ENCODE measurements around the gene ATP6AP1.

DNA sequence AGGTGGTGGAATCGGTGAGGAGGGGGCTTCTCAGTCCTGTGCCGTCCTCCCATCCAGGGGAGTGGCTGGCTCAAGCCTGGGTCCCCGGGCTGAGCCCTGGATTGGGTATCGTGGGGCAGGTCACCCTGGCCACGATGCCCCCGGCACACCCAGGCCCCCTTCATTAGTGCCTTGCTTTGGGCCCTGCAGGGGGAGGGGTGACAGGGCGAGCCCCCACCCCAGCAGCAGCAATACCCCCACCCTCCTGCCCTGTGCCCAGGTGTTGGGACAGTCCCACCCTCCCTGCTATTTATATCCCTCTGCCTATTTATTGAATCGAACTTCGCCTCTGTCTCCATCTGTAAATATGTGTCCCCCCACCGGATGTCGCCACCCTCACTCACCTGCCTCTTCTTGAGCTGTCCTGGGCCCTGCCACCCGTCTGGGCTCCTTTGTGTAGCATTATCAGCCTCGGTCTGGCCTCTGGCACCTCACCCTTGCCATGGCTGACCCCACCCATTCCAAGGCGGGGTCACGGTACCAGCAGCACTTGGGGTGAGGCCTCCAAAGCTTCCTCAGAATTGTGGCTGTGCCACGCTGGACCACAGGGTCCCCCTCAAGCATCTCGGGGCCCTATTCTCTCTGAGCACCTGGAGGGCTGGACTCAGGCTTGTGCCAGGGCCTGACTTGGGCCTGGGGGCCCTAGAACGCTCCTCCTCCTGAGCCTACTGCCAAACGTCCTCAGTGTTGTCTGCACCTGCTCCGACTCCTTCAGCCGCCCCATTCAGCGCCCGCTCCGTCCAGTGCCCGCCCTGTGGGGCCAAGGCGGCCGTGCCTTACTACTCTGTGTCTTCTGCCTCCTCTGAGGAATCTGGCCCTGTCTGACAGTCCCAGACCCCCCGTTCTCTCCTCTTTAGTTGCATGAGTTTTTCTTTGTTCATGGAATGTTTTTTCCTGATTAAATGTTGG lies 44.5 kb downstream of the ATP6AP1 start:
- no peak for TF ChIP-seq EZH2 (IDR thresholded peaks at IDR 0.05; ENCODE audit: borderline replicate concordance, insufficient read depth, low read depth, low read length, poor library complexity, severe bottlenecking)
- TF ChIP-seq, protein P1, sequence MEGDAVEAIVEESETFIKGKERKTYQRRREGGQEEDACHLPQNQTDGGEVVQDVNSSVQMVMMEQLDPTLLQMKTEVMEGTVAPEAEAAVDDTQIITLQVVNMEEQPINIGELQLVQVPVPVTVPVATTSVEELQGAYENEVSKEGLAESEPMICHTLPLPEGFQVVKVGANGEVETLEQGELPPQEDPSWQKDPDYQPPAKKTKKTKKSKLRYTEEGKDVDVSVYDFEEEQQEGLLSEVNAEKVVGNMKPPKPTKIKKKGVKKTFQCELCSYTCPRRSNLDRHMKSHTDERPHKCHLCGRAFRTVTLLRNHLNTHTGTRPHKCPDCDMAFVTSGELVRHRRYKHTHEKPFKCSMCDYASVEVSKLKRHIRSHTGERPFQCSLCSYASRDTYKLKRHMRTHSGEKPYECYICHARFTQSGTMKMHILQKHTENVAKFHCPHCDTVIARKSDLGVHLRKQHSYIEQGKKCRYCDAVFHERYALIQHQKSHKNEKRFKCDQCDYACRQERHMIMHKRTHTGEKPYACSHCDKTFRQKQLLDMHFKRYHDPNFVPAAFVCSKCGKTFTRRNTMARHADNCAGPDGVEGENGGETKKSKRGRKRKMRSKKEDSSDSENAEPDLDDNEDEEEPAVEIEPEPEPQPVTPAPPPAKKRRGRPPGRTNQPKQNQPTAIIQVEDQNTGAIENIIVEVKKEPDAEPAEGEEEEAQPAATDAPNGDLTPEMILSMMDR (IDR thresholded peaks at IDR 0.05): no peak
